A673 (cell line): Measurements from ENCODE around the gene DEUP1. TPM values are rescaled to one million over a fixed set of nuclear protein-coding genes. Genes with fewer than 3 reads are reported as not detected.

Experiments
- BruUV-seq: library from RNA; stranded (reverse); fragments of 400-500 nt; replicated peaks from 2 replicates; lab custom pipeline; 2021; lab: Mats Ljungman, UMichigan
- CTCF ChIA-PET: fragments of 300-600 bp; sonication (Branson Sonifier 250); formaldehyde crosslinking; loops from one replicate; lab custom pipeline; 2022; ENCODE audit warnings: antibody characterized with exemption; lab: Charles Lee
- POLR2A ChIA-PET: fragments of 300-600 bp; sonication (Branson Sonifier 250); formaldehyde crosslinking; loops from one replicate; lab custom pipeline; 2022; ENCODE audit warnings: antibody characterized with exemption; ENCODE audit not compliant: low non-redundant PET; lab: Charles Lee
- DNase-seq: peaks from one replicate; pipeline ENCODE4 v3.0.0-alpha.2; 2015; ENCODE audit warnings: low spot score
- H3K27ac ChIP-seq: fragments of 200-600 bp; sonication (generic); 2 replicates; pipeline ENCODE4 v1.5.1; 2016; ENCODE audit warnings: mixed run types, low read depth, mild to moderate bottlenecking, mixed read lengths, antibody characterized with exemption, low read length; ENCODE audit not compliant: poor library complexity, severe bottlenecking
- H3K27me3 ChIP-seq: fragments of 200-600 bp; sonication (generic); replicated peaks from 2 replicates; pipeline ENCODE4 v1.6.1; 2017; ENCODE audit warnings: mixed run types, low read depth, mild to moderate bottlenecking, mixed read lengths, antibody characterized with exemption, low read length; ENCODE audit not compliant: insufficient read depth, poor library complexity
- H3K36me3 ChIP-seq: fragments of 200-600 bp; sonication (generic); 2 replicates; pipeline ENCODE4 v1.6.1; 2016; ENCODE audit warnings: mixed run types, mild to moderate bottlenecking, mixed read lengths, antibody characterized with exemption, low read length; ENCODE audit not compliant: insufficient read depth, poor library complexity, severe bottlenecking
- H3K4me1 ChIP-seq: fragments of 200-600 bp; sonication (generic); 2 replicates; pipeline ENCODE4 v1.6.1; 2017; ENCODE audit warnings: mixed run types, mild to moderate bottlenecking, mixed read lengths, antibody characterized with exemption, low read length; ENCODE audit not compliant: insufficient read depth, poor library complexity, severe bottlenecking
- H3K4me3 ChIP-seq: fragments of 200-600 bp; sonication (generic); 2 replicates; pipeline ENCODE4 v1.5.1; 2016; ENCODE audit warnings: low read depth, mixed run types, mild to moderate bottlenecking, mixed read lengths, low read length; ENCODE audit not compliant: poor library complexity, severe bottlenecking
- H3K9me3 ChIP-seq: fragments of 200-600 bp; sonication (generic); 2 replicates; pipeline ENCODE4 v1.6.1; 2016; ENCODE audit warnings: mixed run types, low read depth, mild to moderate bottlenecking, mixed read lengths, antibody characterized with exemption, low read length; ENCODE audit not compliant: poor library complexity, severe bottlenecking
- EZH2 ChIP-seq: fragments of 200-600 bp; sonication (generic); IDR thresholded peaks from 2 replicates; pipeline ENCODE4 v1.6.1; 2017; ENCODE audit warnings: borderline replicate concordance, low read depth, mild to moderate bottlenecking, mixed read lengths, antibody characterized with exemption, low read length; ENCODE audit not compliant: poor library complexity, severe bottlenecking
- intact Hi-C: fragments of 100-400 bp; cut with micrococcal nuclease; formaldehyde crosslinking; loops from one replicate; pipeline ENCODE4 v1.10.0; 2022; ENCODE audit not compliant: unreplicated experiment
- total RNA-seq: library from RNA; stranded (reverse); gene quantifications from 2 replicates; pipeline ENCODE4 v1.2.3, GENCODE V29; 2021
- TF ChIP-seq, protein P1 (sequence below): fragments of 300-800, 200-600 bp; sonication (generic); conservative IDR thresholded peaks from 2 replicates; pipeline ENCODE4 v1.5.1; 2017; ENCODE audit warnings: low read depth, mild to moderate bottlenecking, antibody characterized with exemption, low read length, moderate library complexity, mixed read lengths

Gene DEUP1
- total RNA-seq, 1 experiment from 2014 or later: not detected

- BruUV-seq: no TSS peak
Measured at GRCh38 chr11:93403930-93404329, 73.4 kb downstream of the DEUP1 start.

DNA sequence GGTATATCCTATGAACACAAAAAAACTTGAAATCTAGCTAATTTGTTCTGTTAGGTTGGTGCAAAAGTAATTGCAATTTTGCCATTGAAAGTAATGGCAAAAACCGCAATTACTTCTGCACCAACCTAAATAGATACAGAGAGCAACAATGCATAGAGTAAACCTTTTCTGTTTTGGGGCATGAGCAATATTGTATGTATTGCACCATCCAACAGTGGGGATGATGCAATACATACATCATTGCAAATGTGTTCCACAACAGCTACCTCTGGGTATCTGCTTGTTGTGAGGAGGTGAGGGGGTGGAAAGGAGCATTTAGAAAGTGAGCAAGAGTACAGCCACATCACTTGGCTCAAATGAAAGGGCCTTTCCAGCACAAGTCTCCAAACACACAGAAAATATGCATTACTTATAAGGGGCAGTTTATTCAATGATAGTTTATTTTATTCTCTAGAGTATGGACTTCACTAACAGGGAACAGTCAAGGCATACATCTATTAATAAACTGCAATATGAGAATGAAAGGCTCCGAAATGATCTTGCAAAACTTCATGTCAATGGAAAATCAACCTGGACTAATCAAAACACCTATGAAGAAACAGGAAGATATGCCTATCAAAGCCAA is 77.3 kb downstream of the DEUP1 start:
- ChIA-PET POLR2A (no interaction called here), CTCF (no interaction called here)
- intact Hi-C loops: no loop called here
- H3K27ac ChIP-seq: no peak overlapping the region
- DNase-seq: no peak
- no peaks in the 10 kb centered on the region for H3K9me3 ChIP-seq
- BruUV-seq: no TSS peak
- no peak overlapping the region for H3K4me3 ChIP-seq
- no peaks in the 10 kb centered on the region for H3K4me1 ChIP-seq
- peaks cover 8% of the 10 kb centered on the region for H3K27me3 ChIP-seq
- no peaks in the 10 kb centered on the region for H3K36me3 ChIP-seq
- TF ChIP-seq EZH2: no peak
- TF ChIP-seq, protein P1, sequence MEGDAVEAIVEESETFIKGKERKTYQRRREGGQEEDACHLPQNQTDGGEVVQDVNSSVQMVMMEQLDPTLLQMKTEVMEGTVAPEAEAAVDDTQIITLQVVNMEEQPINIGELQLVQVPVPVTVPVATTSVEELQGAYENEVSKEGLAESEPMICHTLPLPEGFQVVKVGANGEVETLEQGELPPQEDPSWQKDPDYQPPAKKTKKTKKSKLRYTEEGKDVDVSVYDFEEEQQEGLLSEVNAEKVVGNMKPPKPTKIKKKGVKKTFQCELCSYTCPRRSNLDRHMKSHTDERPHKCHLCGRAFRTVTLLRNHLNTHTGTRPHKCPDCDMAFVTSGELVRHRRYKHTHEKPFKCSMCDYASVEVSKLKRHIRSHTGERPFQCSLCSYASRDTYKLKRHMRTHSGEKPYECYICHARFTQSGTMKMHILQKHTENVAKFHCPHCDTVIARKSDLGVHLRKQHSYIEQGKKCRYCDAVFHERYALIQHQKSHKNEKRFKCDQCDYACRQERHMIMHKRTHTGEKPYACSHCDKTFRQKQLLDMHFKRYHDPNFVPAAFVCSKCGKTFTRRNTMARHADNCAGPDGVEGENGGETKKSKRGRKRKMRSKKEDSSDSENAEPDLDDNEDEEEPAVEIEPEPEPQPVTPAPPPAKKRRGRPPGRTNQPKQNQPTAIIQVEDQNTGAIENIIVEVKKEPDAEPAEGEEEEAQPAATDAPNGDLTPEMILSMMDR: no peak

More at GRCh38 chr11:93403930-93404329, 73.4 kb downstream of the DEUP1 start:
- ChIA-PET CTCF (no interaction called here), POLR2A (no interaction called here)
- Histone ChIP-seq H3K27ac (no peak overlapping the region), H3K4me1 (no peaks in the 10 kb centered on the region), H3K27me3 (peaks cover 4% of the 10 kb centered on the region), H3K36me3 (no peaks in the 10 kb centered on the region), H3K9me3 (no peaks in the 10 kb centered on the region), H3K4me3 (no peak overlapping the region)
- no peak for DNase-seq
- TF ChIP-seq, protein P1: no peak
- TF ChIP-seq EZH2: no peak
- intact Hi-C loops: no loop called here

DNA sequence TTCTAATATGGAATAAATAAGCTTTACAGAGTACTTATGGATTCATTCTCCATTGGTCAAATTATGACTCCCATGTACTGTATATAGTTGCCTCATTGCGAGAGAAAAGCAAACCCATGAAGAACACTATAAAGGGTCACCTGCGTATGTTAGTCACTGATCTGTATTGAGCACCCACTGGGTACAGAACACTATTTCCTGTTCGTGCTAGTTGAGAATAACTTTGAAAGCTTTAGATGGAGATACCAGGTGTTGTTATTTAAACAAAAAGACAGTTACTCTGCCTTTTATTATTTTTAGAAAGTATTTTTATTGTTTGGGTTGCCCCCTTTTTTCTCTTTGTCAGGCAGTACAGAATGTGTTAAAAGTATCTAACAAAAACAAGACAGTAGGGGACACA is 79.9 kb downstream of the DEUP1 start:
- Histone ChIP-seq H3K27me3 (peaks cover 4% of the 10 kb centered on the region), H3K9me3 (no peaks in the 10 kb centered on the region), H3K27ac (no peak overlapping the region), H3K36me3 (no peaks in the 10 kb centered on the region), H3K4me3 (no peak overlapping the region), H3K4me1 (no peaks in the 10 kb centered on the region)
- TF ChIP-seq, protein P1: no peak
- TF ChIP-seq EZH2: no peak
- ChIA-PET POLR2A (no interaction called here), CTCF (no interaction called here)
- no TSS peak for BruUV-seq
- intact Hi-C loops: no loop called here
- no peak for DNase-seq
